Keratinocyte (primary cell): ENCODE results near the gene PRAMEF10.
"Not testable (repeated sequence)": the region's sequence is repeated elsewhere in the genome, so short reads cannot be mapped to it uniquely, and the experiment has no call there.

Source experiments
- EZH2 ChIP-seq: IDR thresholded peaks from one replicate; pipeline ENCODE4 v1.6.1; 2012; ENCODE audit warnings: inconsistent platforms, mild to moderate bottlenecking, low read length, moderate library complexity
- TF ChIP-seq, protein P1 (sequence below), 3 experiments: IDR thresholded peaks in 1 of 3; conservative IDR thresholded peaks in 1 of 3; optimal IDR thresholded peaks in 1 of 3; 2 replicates in 2 of 3; 3 replicates in 1 of 3; pipeline versions ENCODE3 to v1.5.1; 2011; ENCODE audit warnings: low read length in 3 of 3, mild to moderate bottlenecking in 3 of 3, moderate library complexity in 2 of 3, control low read depth in 1 of 3, inconsistent platforms in 1 of 3; ENCODE audit not compliant: insufficient read depth in 2 of 3; ENCODE audit errors: extremely low read depth in 1 of 3

GRCh38 chr1:12848620-12849019 lies 49.5 kb downstream of the PRAMEF10 start, which contains the start of gene HNRNPCL1:
- TF ChIP-seq, protein P1, sequence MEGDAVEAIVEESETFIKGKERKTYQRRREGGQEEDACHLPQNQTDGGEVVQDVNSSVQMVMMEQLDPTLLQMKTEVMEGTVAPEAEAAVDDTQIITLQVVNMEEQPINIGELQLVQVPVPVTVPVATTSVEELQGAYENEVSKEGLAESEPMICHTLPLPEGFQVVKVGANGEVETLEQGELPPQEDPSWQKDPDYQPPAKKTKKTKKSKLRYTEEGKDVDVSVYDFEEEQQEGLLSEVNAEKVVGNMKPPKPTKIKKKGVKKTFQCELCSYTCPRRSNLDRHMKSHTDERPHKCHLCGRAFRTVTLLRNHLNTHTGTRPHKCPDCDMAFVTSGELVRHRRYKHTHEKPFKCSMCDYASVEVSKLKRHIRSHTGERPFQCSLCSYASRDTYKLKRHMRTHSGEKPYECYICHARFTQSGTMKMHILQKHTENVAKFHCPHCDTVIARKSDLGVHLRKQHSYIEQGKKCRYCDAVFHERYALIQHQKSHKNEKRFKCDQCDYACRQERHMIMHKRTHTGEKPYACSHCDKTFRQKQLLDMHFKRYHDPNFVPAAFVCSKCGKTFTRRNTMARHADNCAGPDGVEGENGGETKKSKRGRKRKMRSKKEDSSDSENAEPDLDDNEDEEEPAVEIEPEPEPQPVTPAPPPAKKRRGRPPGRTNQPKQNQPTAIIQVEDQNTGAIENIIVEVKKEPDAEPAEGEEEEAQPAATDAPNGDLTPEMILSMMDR (optimal IDR thresholded peaks at IDR 0.05 in 1 of 3, IDR thresholded peaks at IDR 0.05 in 1 of 3, conservative IDR thresholded peaks at IDR 0.05 in 1 of 3; ENCODE audit: extremely low read depth in 1 of 3, insufficient read depth in 2 of 3, low read length in 3 of 3), result not testable (repeated sequence)
- TF ChIP-seq EZH2, result not testable (repeated sequence)
